Testis (tissue), 2 donors: ENCODE measurements around the gene PIP5K1C.

ENCODE experiments used
- POLR2A ChIP-seq: fragments of 450-650 bp; IDR thresholded peaks from one replicate; pipeline ENCODE4 v1.6.1; 2017; ENCODE audit warnings: antibody characterized with exemption, mild to moderate bottlenecking, moderate library complexity
- TF ChIP-seq, protein P1 (sequence below), 3 experiments: fragments of 450-650 bp in 2 of 3; fragments of 200-600 bp in 1 of 3; sonication (generic) in 1 of 3; IDR thresholded peaks; one replicate each; pipeline ENCODE4 v1.5.1; 2016 to 2019; ENCODE audit warnings: antibody characterized with exemption in 3 of 3, mild to moderate bottlenecking in 2 of 3, moderate library complexity in 1 of 3

DNA sequence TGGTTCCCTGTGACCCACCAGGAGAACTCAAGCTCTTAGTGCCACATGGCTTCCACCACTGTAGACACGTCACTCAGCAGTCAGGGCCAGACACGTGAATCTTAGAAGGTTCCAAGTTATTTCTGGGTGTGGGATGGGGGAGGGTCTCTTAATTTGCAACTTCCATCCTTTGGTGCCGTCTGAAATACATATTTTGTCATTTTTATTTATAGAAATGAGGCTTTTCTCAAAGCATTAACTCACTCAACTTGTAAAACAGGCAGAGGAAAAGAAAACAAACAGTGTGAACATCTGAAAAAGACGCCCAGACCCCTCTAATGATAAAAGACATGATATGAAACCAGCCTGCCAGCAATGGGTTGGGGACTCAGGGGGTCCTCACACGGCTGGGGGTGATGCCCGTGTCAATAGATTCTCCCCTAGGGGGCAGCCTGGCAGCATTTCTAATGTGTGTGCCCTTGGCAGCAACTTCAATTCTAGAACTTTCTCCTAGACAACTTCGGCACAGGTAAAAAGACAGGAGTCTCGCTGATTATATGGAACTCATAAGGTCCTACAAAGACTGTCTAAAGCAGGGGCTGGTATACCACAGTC, 15.4 kb downstream of the PIP5K1C start:
- TF ChIP-seq, protein P1, sequence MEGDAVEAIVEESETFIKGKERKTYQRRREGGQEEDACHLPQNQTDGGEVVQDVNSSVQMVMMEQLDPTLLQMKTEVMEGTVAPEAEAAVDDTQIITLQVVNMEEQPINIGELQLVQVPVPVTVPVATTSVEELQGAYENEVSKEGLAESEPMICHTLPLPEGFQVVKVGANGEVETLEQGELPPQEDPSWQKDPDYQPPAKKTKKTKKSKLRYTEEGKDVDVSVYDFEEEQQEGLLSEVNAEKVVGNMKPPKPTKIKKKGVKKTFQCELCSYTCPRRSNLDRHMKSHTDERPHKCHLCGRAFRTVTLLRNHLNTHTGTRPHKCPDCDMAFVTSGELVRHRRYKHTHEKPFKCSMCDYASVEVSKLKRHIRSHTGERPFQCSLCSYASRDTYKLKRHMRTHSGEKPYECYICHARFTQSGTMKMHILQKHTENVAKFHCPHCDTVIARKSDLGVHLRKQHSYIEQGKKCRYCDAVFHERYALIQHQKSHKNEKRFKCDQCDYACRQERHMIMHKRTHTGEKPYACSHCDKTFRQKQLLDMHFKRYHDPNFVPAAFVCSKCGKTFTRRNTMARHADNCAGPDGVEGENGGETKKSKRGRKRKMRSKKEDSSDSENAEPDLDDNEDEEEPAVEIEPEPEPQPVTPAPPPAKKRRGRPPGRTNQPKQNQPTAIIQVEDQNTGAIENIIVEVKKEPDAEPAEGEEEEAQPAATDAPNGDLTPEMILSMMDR (IDR thresholded peaks at IDR 0.05), result no peak
- TF ChIP-seq POLR2A, result no peak
